MM.1S (cell line): ENCODE measurements around the gene CCDC69.

Experiments
- DNase-seq: peaks from one replicate; pipeline ENCODE4 v3.0.0-alpha.2; 2015
- H2AFZ ChIP-seq: fragments of 300-600 bp; sonication (generic); 2 replicates; pipeline ENCODE4 v1.6.0; 2016; ENCODE audit warnings: antibody characterized with exemption, low read length
- H3F3A ChIP-seq: fragments of 300-600 bp; sonication (generic); 2 replicates; pipeline ENCODE4 v1.6.1; 2016; ENCODE audit warnings: mild to moderate bottlenecking, antibody characterized with exemption, low read length, moderate library complexity, mixed read lengths; ENCODE audit not compliant: insufficient read depth
- H3K27ac ChIP-seq: fragments of 300-600 bp; sonication (generic); 2 replicates; pipeline ENCODE4 v1.5.1; 2016; ENCODE audit warnings: mild to moderate bottlenecking, low read length
- H3K27me3 ChIP-seq: fragments of 300-600 bp; sonication (generic); replicated peaks from 2 replicates; pipeline ENCODE4 v1.6.0; 2016; ENCODE audit warnings: low read length; ENCODE audit not compliant: insufficient read depth
- H3K36me3 ChIP-seq: fragments of 300-600 bp; sonication (generic); replicated peaks from 2 replicates; pipeline ENCODE4 v1.6.1; 2016; ENCODE audit warnings: mild to moderate bottlenecking, low read length, mixed read lengths; ENCODE audit not compliant: insufficient read depth
- H3K4me1 ChIP-seq: fragments of 300-600 bp; sonication (generic); 2 replicates; pipeline ENCODE4 v1.6.1; 2016; ENCODE audit warnings: low read length, mixed read lengths
- H3K4me2 ChIP-seq: fragments of 300-600 bp; sonication (generic); 2 replicates; pipeline ENCODE4 v1.6.0; 2016; ENCODE audit warnings: low read depth, low read length
- H3K4me3 ChIP-seq: fragments of 300-600 bp; sonication (generic); 2 replicates; pipeline ENCODE4 v1.5.1; 2016; ENCODE audit warnings: low read length, mixed read lengths
- H3K79me2 ChIP-seq: fragments of 300-600 bp; sonication (generic); 2 replicates; pipeline ENCODE4 v1.6.1; 2016; ENCODE audit warnings: mixed run types, low read length, mixed read lengths
- H3K9ac ChIP-seq: fragments of 300-600 bp; sonication (generic); 2 replicates; pipeline ENCODE4 v1.6.1; 2016; ENCODE audit warnings: low read length, mixed read lengths
- H3K9me2 ChIP-seq: fragments of 300-600 bp; sonication (generic); replicated peaks from 2 replicates; pipeline ENCODE4 v1.6.1; 2016; ENCODE audit warnings: mild to moderate bottlenecking, low read length, mixed read lengths; ENCODE audit not compliant: insufficient read depth
- H3K9me3 ChIP-seq: fragments of 300-600 bp; sonication (generic); replicated peaks from 2 replicates; pipeline ENCODE4 v1.6.1; 2016; ENCODE audit warnings: mild to moderate bottlenecking, low read length, mixed read lengths; ENCODE audit not compliant: insufficient read depth
- H4K20me1 ChIP-seq: fragments of 300-600 bp; sonication (generic); 2 replicates; pipeline ENCODE4 v1.6.1; 2016; ENCODE audit warnings: mild to moderate bottlenecking, low read length, moderate library complexity, mixed read lengths; ENCODE audit not compliant: insufficient read depth
- EZH2 ChIP-seq: fragments of 300-600 bp; sonication (generic); optimal IDR thresholded peaks from 2 replicates; pipeline ENCODE3; 2017; ENCODE audit warnings: low read depth, mild to moderate bottlenecking, antibody characterized with exemption, low read length, mixed read lengths
- EZH2phosphoT487 ChIP-seq: fragments of 300-600 bp; sonication (generic); IDR thresholded peaks from 2 replicates; pipeline ENCODE4 v1.6.1; 2018; ENCODE audit warnings: antibody characterized with exemption, low read length
- TF ChIP-seq, protein P1 (sequence below): fragments of 300-600 bp; sonication (generic); IDR thresholded peaks from 2 replicates; pipeline ENCODE4 v1.5.1; 2016; ENCODE audit warnings: antibody characterized with exemption, low read length, mixed read lengths

Gene CCDC69

GRCh38 chr5:151267491-151268260, 43.8 kb upstream of the CCDC69 start:
- Histone ChIP-seq H3K9me3 (no peaks in the 10 kb centered on the region), H3K9ac (no peak overlapping the region), H3K4me2 (no peak overlapping the region), H3K27ac (no peak overlapping the region), H3F3A (no peaks in the 10 kb centered on the region), H2AFZ (no peak overlapping the region), H3K36me3 (no peaks in the 10 kb centered on the region), H3K4me1 (no peaks in the 10 kb centered on the region), H3K27me3 (no peaks in the 10 kb centered on the region), H4K20me1 (no peaks in the 10 kb centered on the region), H3K9me2 (no peaks in the 10 kb centered on the region), H3K4me3 (no peak overlapping the region), H3K79me2 (no peaks in the 10 kb centered on the region)
- no peak for TF ChIP-seq EZH2phosphoT487
- no peak for TF ChIP-seq EZH2
- TF ChIP-seq, protein P1, sequence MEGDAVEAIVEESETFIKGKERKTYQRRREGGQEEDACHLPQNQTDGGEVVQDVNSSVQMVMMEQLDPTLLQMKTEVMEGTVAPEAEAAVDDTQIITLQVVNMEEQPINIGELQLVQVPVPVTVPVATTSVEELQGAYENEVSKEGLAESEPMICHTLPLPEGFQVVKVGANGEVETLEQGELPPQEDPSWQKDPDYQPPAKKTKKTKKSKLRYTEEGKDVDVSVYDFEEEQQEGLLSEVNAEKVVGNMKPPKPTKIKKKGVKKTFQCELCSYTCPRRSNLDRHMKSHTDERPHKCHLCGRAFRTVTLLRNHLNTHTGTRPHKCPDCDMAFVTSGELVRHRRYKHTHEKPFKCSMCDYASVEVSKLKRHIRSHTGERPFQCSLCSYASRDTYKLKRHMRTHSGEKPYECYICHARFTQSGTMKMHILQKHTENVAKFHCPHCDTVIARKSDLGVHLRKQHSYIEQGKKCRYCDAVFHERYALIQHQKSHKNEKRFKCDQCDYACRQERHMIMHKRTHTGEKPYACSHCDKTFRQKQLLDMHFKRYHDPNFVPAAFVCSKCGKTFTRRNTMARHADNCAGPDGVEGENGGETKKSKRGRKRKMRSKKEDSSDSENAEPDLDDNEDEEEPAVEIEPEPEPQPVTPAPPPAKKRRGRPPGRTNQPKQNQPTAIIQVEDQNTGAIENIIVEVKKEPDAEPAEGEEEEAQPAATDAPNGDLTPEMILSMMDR = no peak
- DNase-seq = no peak

GRCh38 chr5:151264113-151264512, 40.2 kb upstream of the CCDC69 start:
- H3K4me1 ChIP-seq = no peaks in the 10 kb centered on the region
- peaks cover 5% of the 10 kb centered on the region; the same call in 1 of the 2 replicates for H3K79me2 ChIP-seq
- no peaks in the 10 kb centered on the region for H4K20me1 ChIP-seq
- H3K36me3 ChIP-seq = no peaks in the 10 kb centered on the region
- no peak overlapping the region for H3K27ac ChIP-seq
- no peak overlapping the region for H3K4me2 ChIP-seq
- no peaks in the 10 kb centered on the region for H3K9me3 ChIP-seq
- no peak overlapping the region for H3K4me3 ChIP-seq
- H2AFZ ChIP-seq = no peak overlapping the region
- DNase-seq = no peak
- H3F3A ChIP-seq = no peaks in the 10 kb centered on the region
- no peaks in the 10 kb centered on the region for H3K27me3 ChIP-seq
- TF ChIP-seq, protein P1 = no peak
- TF ChIP-seq EZH2phosphoT487 (no peak), EZH2 (no peak)
- H3K9ac ChIP-seq = no peak overlapping the region
- no peaks in the 10 kb centered on the region for H3K9me2 ChIP-seq

DNA sequence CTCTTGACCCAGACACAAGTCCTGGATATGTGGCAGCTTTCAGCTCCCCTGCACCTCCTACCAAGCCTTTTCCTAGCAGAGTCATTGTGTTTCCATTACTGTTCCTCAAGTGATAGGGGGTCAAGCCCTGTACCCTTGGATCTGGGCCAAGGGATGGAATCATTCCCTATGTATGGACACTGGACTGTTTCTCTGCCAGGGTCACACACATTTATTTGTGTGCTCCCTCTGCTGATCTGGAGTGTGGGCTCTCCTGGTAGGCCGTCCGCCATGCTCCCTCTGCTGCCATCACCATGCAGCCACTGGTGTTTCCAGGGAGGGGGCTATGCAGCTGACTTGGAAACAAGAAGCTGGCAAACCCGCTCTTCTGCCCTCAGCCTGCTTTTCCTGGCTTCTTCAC, 38.6 kb upstream of the CCDC69 start:
- DNase-seq = no peak
- Histone ChIP-seq H2AFZ (no peak overlapping the region), H3K4me1 (no peaks in the 10 kb centered on the region), H3K9ac (no peak overlapping the region), H3F3A (no peaks in the 10 kb centered on the region), H3K4me3 (no peak overlapping the region), H3K27ac (no peak overlapping the region), H3K36me3 (no peaks in the 10 kb centered on the region), H3K9me3 (no peaks in the 10 kb centered on the region), H3K4me2 (no peak overlapping the region), H4K20me1 (no peaks in the 10 kb centered on the region), H3K79me2 (peaks cover 21% of the 10 kb centered on the region), H3K9me2 (no peaks in the 10 kb centered on the region), H3K27me3 (no peaks in the 10 kb centered on the region)
- TF ChIP-seq EZH2 = no peak
- TF ChIP-seq, protein P1 = no peak
- TF ChIP-seq EZH2phosphoT487 = no peak
